ENCODE measurements around the gene ATAT1.

The ATAT1 gene

GRCh38 chr6:30691208-30691847 lies 64.7 kb downstream of the ATAT1 start:
- Mint-ChIP-seq H3K27me3 (no peaks in the 10 kb centered on the region), H3K9me3 (no peaks in the 10 kb centered on the region), H3K27ac (ENCODE audit: low read depth) (peak overlapping the region; percentile 99), H3K4me3 (peak overlapping the region; percentile 92), H3K4me1 (peaks cover 53% of the 10 kb centered on the region), H3K36me3 (ENCODE audit: insufficient read depth) (peaks cover 8% of the 10 kb centered on the region)
- ATAC-seq (replicated peaks; ENCODE audit: extremely low read depth, poor library complexity, severe bottlenecking) = no peak
- DNase-seq (ENCODE audit: low spot score in 2 of 2) = no peak

Measured in central memory CD8-positive, alpha-beta T cell (primary cell).